NCI-H1436 treated with DMSO at 0.1 percent for 48 hours (cell line): ENCODE results near the gene KIR3DL1.
"Not testable (repeated sequence)": the region's sequence is repeated elsewhere in the genome, so short reads cannot be mapped to it uniquely, and the experiment has no call there.

Source experiments
- DNase-seq: peaks from one replicate; lab custom pipeline; 2025; lab: John Stamatoyannopoulos, UW

Gene KIR3DL1

GRCh38 chr19:54814571-54814970, 1.7 kb upstream of the KIR3DL1 start:
- DNase-seq, result not testable (repeated sequence)

- no peak for DNase-seq
Measured at GRCh38 chr19:54817670-54818536, 1.6 kb downstream of the KIR3DL1 start.

GRCh38 chr19:54824416-54824815, 8.1 kb downstream of the KIR3DL1 start:
- not testable (repeated sequence) for DNase-seq

GRCh38 chr19:54825326-54825725, 9.1 kb downstream of the KIR3DL1 start:
- not testable (repeated sequence) for DNase-seq

- not testable (repeated sequence) for DNase-seq
Measured at GRCh38 chr19:54828064-54828463, 11.8 kb downstream of the KIR3DL1 start.

GRCh38 chr19:54832496-54832895, 16.2 kb downstream of the KIR3DL1 start, which contains the start of gene KIR2DS4:
TSS of gene KIR2DS4 (plus strand) at chr19:54832676.
- DNase-seq, result not testable (repeated sequence)

- DNase-seq, result not testable (repeated sequence)
Measured at GRCh38 chr19:54835126-54835525, 18.9 kb downstream of the KIR3DL1 start.

- DNase-seq, result not testable (repeated sequence)
Measured at GRCh38 chr19:54837522-54837921, 21.3 kb downstream of the KIR3DL1 start.

- DNase-seq, result not testable (repeated sequence)
Measured at GRCh38 chr19:54843171-54843570, 26.9 kb downstream of the KIR3DL1 start.

GRCh38 chr19:54850061-54850640, 33.9 kb downstream of the KIR3DL1 start, which contains the start of gene KIR3DL2:
TSS of gene KIR3DL2 (plus strand) at chr19:54850443. CDS start at chr19:54850476, 33 bp downstream.
- not testable (repeated sequence) for DNase-seq

- DNase-seq, result no peak
Measured at GRCh38 chr19:54850930-54851329, 34.7 kb downstream of the KIR3DL1 start.

GRCh38 chr19:54851353-54851752, 35.1 kb downstream of the KIR3DL1 start:
- DNase-seq, result no peak

- not testable (repeated sequence) for DNase-seq
Measured at GRCh38 chr19:54855241-54855640, 39.0 kb downstream of the KIR3DL1 start.

- not testable (repeated sequence) for DNase-seq
Measured at GRCh38 chr19:54858476-54858875, 42.2 kb downstream of the KIR3DL1 start.

GRCh38 chr19:54859421-54859820, 43.2 kb downstream of the KIR3DL1 start:
- DNase-seq, result not testable (repeated sequence)

GRCh38 chr19:54863459-54863858, 47.2 kb downstream of the KIR3DL1 start:
- DNase-seq, result not testable (repeated sequence)

GRCh38 chr19:54871696-54872095, 55.4 kb downstream of the KIR3DL1 start:
- DNase-seq, result no peak

- no peak for DNase-seq
Measured at GRCh38 chr19:54873990-54874389, 57.7 kb downstream of the KIR3DL1 start, which contains the start of gene FCAR. TSS of gene FCAR (plus strand) at chr19:54874235. CDS start at chr19:54874290, 55 bp downstream.

- no peak for DNase-seq
Measured at GRCh38 chr19:54875506-54875905, 59.2 kb downstream of the KIR3DL1 start.

- DNase-seq, result no peak
Measured at GRCh38 chr19:54877471-54877870, 61.2 kb downstream of the KIR3DL1 start.
